NCI-H146 treated with DMSO at 0.1 percent for 48 hours (cell line): Measurements from ENCODE around the gene SH3GLB1.

Experiments
- DNase-seq: peaks from one replicate; lab custom pipeline; 2025; ENCODE audit not compliant: unreplicated experiment; lab: John Stamatoyannopoulos, UW

The SH3GLB1 gene

DNA sequence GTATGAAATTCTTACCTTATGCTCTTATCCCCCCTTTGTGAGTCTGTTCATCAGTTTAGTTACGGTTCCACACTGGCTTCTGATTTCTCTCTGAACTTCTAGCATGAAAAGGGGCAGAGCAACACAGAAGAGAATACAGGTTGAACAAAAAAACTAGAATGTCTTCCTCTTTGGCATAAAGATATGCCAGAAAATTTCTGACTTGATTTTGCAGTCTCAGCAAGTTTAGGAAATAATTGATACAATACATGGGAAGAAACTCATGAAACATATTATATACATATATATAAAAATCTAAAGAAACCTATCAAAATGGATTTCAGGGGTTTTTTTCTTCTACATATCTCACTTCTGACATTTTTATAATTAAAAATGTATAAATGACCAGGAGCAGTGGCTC lies 27.0 kb downstream of the SH3GLB1 start:
- no peak for DNase-seq

- DNase-seq: no peak
Measured at GRCh38 chr1:86733340-86733739, 29.0 kb downstream of the SH3GLB1 start.

- DNase-seq: no peak
Measured at GRCh38 chr1:86739648-86740509, 35.5 kb downstream of the SH3GLB1 start.

GRCh38 chr1:86741947-86742572 lies 37.7 kb downstream of the SH3GLB1 start:
- peak; percentile 25 for DNase-seq

- DNase-seq: no peak
Measured at GRCh38 chr1:86747304-86747703, 42.9 kb downstream of the SH3GLB1 start.

DNA sequence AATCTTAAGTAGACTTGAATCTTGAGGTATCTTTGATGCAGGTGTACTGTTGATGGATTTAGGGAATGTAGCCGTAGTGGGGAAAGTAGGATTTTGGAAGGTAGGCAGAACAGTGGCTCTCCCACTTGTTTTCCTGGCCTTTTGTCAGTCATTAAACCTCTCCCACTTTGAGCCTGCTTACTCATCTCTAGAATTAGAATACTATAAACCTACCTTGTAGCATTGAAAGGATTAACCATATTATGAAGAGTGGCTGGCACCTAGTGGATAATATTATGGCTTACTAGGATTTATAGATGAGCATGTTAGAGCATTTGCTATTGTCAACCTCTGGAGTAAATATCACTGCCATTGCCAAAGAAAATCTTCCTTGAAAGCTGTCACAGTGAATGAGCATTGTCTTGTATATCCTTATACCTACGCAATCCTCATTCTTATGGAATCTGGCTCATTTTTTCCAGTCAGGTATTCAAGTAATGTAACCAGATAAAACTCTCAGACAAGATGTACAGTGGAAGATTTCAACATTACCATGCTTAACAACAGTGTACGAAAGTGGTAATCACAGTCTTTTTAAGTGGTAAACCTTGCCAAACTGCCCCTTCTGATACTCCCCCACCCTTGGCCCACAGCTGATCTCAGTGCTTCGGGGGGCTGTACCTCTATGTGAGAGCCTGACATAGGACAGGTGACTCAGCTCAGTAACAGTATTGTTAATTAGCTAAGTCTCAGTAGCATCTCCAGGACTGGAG lies 44.4 kb downstream of the SH3GLB1 start:
- DNase-seq: no peak

DNA sequence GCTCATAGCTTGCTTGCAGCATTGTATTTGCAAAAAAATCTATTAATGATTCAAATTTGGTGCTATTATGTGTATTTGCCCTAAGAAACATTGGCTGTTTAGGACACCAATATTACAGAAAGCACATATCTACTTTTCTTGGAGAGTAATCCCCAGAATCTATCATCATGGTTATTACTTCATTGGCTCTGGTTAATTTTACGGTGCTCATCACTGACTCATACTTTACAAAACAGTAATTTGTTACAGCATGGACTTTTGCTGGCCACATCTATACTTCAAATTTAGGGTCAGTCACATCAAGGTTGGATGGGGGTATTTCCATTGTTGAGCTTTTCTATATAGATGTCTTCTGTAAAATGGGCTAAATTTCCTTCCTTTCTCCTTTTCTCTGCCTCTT lies 45.7 kb downstream of the SH3GLB1 start:
- DNase-seq: no peak

DNA sequence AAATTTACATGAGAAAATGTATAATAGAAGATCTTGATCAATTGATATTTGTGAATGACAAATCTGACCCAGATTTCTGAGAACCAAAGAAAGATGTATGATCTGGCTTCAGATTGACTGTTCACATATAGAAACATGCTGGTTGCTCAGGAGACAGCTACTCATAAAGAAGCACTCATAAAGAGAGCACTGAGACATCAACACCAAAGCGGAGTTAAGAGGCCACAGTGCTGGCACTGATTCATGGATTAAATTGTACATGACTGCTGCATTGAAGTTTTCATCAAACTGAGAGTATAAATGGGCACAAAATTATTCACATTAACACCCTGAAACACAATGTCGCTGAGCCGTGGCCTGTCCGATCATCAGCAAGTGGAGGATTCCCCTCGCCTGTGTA lies 46.2 kb downstream of the SH3GLB1 start:
- DNase-seq: no peak

- no peak for DNase-seq
Measured at GRCh38 chr1:86751923-86752322, 47.5 kb downstream of the SH3GLB1 start.

DNA sequence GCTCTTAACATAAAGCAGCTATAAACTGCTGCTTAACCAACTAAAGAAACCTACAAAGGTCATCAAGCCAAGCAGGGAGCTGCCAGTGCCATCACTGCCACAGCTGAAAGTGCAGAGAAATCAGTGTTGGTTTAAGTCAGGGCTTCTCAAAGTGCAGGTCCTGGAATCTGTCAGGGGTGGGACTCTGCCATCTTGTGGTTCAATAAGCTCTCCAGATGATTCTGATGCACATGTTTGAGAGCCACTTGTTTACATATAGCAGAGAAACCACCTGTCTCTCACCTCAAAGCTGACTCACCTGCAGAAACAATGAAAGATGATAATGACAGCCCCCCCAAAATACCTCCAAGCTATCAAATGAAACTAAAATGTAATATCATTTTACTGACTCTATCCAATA lies 49.3 kb downstream of the SH3GLB1 start:
- peak; percentile 79 for DNase-seq

GRCh38 chr1:86754265-86754974 lies 50.0 kb downstream of the SH3GLB1 start:
- DNase-seq: peak; percentile 20

- peak; percentile 91 for DNase-seq
Measured at GRCh38 chr1:86756062-86756406, 51.7 kb downstream of the SH3GLB1 start.

DNA sequence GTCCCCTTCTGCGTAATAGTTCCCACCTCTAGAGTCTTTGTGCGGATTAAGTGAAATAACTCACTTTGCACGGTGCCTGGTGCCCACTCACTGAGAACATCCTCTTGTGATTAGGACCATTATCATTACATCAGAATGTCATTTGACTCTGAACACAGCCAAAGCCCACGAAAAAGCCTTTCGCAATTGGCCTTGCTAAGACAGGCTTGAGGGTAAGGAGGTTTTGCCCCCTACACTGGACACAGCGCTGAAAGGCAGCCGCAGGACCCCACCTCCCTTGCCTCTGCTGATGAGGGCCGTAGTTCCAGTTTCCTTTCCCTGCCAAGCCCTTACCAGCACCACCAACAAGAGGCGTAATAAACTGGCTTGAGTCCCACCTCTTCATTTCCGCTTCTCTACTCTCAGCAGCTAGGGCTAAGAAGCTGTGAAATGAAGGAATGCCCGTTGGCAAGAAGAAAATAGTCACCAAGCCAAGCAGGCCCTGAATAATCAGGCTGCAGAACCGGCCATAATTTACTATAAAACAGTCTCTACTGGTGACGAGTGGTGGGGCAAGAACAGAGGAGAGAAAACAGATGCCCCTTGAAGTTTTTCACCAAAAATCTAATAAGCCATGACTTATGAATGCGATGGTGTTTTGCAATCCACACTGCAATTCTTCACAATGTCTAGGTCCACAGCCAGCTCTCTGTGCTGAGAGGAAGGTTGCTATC lies 53.1 kb downstream of the SH3GLB1 start:
- no peak for DNase-seq

- DNase-seq: peak; percentile 56
Measured at GRCh38 chr1:86758570-86758969, 54.2 kb downstream of the SH3GLB1 start.

DNA sequence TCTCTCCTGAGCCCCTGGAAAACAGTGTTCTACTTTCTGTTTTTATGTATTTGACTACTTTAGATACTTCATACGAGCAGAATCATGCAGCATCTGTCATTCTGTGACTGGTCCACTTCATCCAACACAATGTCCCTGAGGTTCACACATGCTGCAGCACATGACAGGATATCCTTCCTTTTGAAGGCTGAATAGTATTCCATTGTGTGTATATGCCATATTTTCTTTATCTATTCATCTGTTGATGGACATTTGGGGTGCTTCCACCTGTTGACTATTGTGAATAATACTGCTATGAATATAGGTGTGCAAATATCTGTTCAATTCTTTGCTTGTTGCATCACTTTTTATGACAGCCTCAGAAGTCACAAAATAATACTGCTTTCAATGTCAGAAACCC lies 55.8 kb downstream of the SH3GLB1 start:
- DNase-seq: no peak

DNA sequence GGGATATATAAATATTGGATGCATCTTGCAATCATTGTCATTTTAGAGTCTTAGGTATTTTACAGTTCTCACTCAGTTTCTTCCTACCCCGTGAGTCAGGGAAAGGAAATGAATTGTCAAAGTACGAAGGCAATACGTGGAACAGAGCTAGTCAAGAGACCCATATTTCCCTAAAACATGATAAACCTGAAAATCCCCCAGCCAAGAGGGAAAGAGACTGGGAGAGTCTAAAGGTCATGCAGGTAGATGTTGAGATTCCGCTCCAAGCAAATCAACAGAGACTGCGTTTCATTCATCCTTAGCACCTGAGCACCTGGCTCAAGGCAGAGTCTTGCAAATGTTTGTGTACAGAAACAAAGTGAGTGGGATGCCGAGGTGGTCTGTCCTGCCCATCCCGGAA lies 58.0 kb downstream of the SH3GLB1 start:
- no peak for DNase-seq

GRCh38 chr1:86764523-86764922 lies 60.1 kb downstream of the SH3GLB1 start:
- DNase-seq: no peak

- no peak for DNase-seq
Measured at GRCh38 chr1:86765073-86765472, 60.7 kb downstream of the SH3GLB1 start.

GRCh38 chr1:86765674-86766073 lies 61.3 kb downstream of the SH3GLB1 start:
- no peak for DNase-seq

- DNase-seq: no peak
Measured at GRCh38 chr1:86768554-86768953, 64.2 kb downstream of the SH3GLB1 start.

DNA sequence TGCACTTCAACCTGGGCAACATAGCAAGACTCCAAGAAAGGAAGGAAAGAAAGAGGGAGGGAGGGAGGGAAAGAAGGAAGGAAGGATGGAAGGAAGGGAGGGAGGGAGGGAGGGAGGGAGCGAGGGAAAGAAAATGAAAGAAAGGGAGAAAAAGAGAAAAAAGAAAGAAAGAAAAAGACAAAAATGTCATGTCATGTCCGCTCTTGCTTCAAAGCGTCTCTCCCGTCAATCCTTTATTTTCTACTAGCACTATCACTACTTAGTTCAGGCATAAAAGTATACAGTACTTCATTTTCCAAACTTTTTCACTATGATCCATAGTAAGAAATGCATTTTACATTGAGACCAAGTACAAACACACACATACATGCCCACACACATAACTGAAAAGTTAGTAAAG lies 64.7 kb downstream of the SH3GLB1 start:
- no peak for DNase-seq
